Kidney (tissue), 14 donors: ENCODE data around the gene ZIM2. TPM values are rescaled to one million over a fixed set of nuclear protein-coding genes. Genes with fewer than 3 reads are reported as not detected.

Source experiments
- DNase-seq, 5 donors: peaks; one replicate each; pipeline ENCODE4 v3.0.0-alpha.2; 2013 to 2020
- FAIRE-seq: peaks from 2 replicates; lab custom pipeline; 2012; peaks lifted over from hg19 to GRCh38; lab: Jason Lieb, UNC
- H3K27ac ChIP-seq, 2 donors: one replicate each; pipeline ENCODE4 v1.7.0; 2013; ENCODE audit warnings: low read depth in 2 of 2, low read length in 2 of 2, inconsistent platforms in 1 of 2
- H3K27me3 ChIP-seq: one replicate; pipeline ENCODE4 v1.7.1; 2013; ENCODE audit warnings: low read length, inconsistent platforms; ENCODE audit not compliant: control insufficient read depth, insufficient read depth
- H3K36me3 ChIP-seq, 3 donors: one replicate each; pipeline versions ENCODE4 v1.7.0 to v1.7.1; 2013; ENCODE audit warnings: low read length in 3 of 3, control low read depth in 1 of 3, inconsistent platforms in 1 of 3; ENCODE audit not compliant: insufficient read depth in 3 of 3, control insufficient read depth in 2 of 3
- H3K4me1 ChIP-seq, 3 donors: one replicate each; pipeline versions ENCODE4 v1.7.0 to v1.7.1; 2013; ENCODE audit warnings: low read length in 3 of 3, inconsistent platforms in 1 of 3, low read depth in 1 of 3; ENCODE audit not compliant: control insufficient read depth in 2 of 3, insufficient read depth in 2 of 3
- H3K4me3 ChIP-seq, 3 donors: one replicate each; pipeline versions ENCODE4 v1.7.0 to v1.8.1; 2013; ENCODE audit warnings: low read length in 3 of 3, control low read depth in 1 of 3, inconsistent platforms in 1 of 3
- H3K9ac ChIP-seq, 3 donors: one replicate each; pipeline versions ENCODE4 v1.7.0 to v1.7.1; 2013; ENCODE audit warnings: low read length in 3 of 3, control low read depth in 1 of 3, inconsistent platforms in 1 of 3
- H3K9me3 ChIP-seq, 3 donors: one replicate each; pipeline versions ENCODE4 v1.7.0 to v1.7.1; 2013; ENCODE audit warnings: low read length in 3 of 3, control low read depth in 1 of 3, inconsistent platforms in 1 of 3; ENCODE audit not compliant: control insufficient read depth in 2 of 3, insufficient read depth in 1 of 3
- intact Hi-C: fragments of 100-400 bp; cut with DNase I; formaldehyde crosslinking; loops from one replicate; pipeline ENCODE4 v1.11.1; 2022
- polyA plus RNA-seq: library from polyadenylated mRNA; stranded (reverse); fragments of 350-450 nt; fragmentation: Illumina TruSeq; extraction: RNeasy Lipid Tissue Mini Kit (QIAGEN cat#74804); gene quantifications from one replicate; pipeline ENCODE4 v1.2.3, GENCODE V29; 2014; ENCODE audit warnings: low read depth, low replicate concordance; ENCODE audit not compliant: insufficient read depth
- total RNA-seq: library from RNA; stranded (reverse); fragmentation: NEBNext Ultra II Directional; extraction: Animal tissue kit (Norgen Biotek cat#: 25700); gene quantifications from one replicate; pipeline ENCODE4 v1.2.1, GENCODE V29; 2021
- TF ChIP-seq, protein P1 (sequence below): IDR thresholded peaks from 3 replicates; pipeline ENCODE4 v1.5.1; 2012; ENCODE audit warnings: mild to moderate bottlenecking, moderate library complexity, borderline replicate concordance; ENCODE audit not compliant: insufficient read depth; ENCODE audit errors: extremely low read depth
- donor health status: control.
- donor health status: control.
- donor health status: control.
- donor health status: control.
- donor health status: control.
- donor health status: DM: yes; HTN: yes; CAD: no.
- donor health status: Normal renal cell carcinoma (clear cell type).

Gene ZIM2
- total and polyA plus RNA-seq, 2 donors from 2014 or later, result 0.47 TPM; not detected in 1

- DNase-seq (no peak), FAIRE-seq (no peak)
- Histone ChIP-seq H3K4me3 (no peak overlapping the region), H3K4me1 (no peaks in the 10 kb centered on the region), H3K27ac (no peak overlapping the region), H3K9me3 (no peaks in the 10 kb centered on the region), H3K27me3 (no peaks in the 10 kb centered on the region), H3K36me3 (peaks cover 0 to under 1% (median 0%) of the 10 kb centered on the region in 3 donors), H3K9ac (no peak overlapping the region)
- TF ChIP-seq, protein P1, sequence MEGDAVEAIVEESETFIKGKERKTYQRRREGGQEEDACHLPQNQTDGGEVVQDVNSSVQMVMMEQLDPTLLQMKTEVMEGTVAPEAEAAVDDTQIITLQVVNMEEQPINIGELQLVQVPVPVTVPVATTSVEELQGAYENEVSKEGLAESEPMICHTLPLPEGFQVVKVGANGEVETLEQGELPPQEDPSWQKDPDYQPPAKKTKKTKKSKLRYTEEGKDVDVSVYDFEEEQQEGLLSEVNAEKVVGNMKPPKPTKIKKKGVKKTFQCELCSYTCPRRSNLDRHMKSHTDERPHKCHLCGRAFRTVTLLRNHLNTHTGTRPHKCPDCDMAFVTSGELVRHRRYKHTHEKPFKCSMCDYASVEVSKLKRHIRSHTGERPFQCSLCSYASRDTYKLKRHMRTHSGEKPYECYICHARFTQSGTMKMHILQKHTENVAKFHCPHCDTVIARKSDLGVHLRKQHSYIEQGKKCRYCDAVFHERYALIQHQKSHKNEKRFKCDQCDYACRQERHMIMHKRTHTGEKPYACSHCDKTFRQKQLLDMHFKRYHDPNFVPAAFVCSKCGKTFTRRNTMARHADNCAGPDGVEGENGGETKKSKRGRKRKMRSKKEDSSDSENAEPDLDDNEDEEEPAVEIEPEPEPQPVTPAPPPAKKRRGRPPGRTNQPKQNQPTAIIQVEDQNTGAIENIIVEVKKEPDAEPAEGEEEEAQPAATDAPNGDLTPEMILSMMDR, result no peak
- intact Hi-C loops, result no loop called here
Measured at GRCh38 chr19:56829596-56829995, 10.9 kb downstream of the ZIM2 start.

- peaks cover 0 to 8% (median 0%) of the 10 kb centered on the region in 3 donors for H3K36me3 ChIP-seq
- H3K9ac ChIP-seq, result no peak overlapping the region
- H3K9me3 ChIP-seq, result no peaks in the 10 kb centered on the region
- H3K4me3 ChIP-seq, result no peak overlapping the region
- TF ChIP-seq, protein P1, result no peak
- no peaks in the 10 kb centered on the region for H3K27me3 ChIP-seq
- H3K27ac ChIP-seq, result no peak overlapping the region
- intact Hi-C loops, result no loop called here
- no peaks in the 10 kb centered on the region for H3K4me1 ChIP-seq
- FAIRE-seq (no peak), DNase-seq (no peak)
Measured at GRCh38 chr19:56827708-56828107, 12.8 kb downstream of the ZIM2 start.

- intact Hi-C loops, result no loop called here
- peaks cover 0 to 8% (median 3%) of the 10 kb centered on the region in 3 donors for H3K36me3 ChIP-seq
- DNase-seq, result no peak
- no peak overlapping the region for H3K9ac ChIP-seq
- H3K4me3 ChIP-seq, result no peak overlapping the region
- H3K4me1 ChIP-seq, result no peaks in the 10 kb centered on the region
- no peaks in the 10 kb centered on the region for H3K27me3 ChIP-seq
- TF ChIP-seq, protein P1, result no peak
- H3K27ac ChIP-seq, result no peak overlapping the region
- H3K9me3 ChIP-seq, result no peaks in the 10 kb centered on the region
- no peak for FAIRE-seq
Measured at GRCh38 chr19:56823956-56824355, 16.6 kb downstream of the ZIM2 start.

DNA sequence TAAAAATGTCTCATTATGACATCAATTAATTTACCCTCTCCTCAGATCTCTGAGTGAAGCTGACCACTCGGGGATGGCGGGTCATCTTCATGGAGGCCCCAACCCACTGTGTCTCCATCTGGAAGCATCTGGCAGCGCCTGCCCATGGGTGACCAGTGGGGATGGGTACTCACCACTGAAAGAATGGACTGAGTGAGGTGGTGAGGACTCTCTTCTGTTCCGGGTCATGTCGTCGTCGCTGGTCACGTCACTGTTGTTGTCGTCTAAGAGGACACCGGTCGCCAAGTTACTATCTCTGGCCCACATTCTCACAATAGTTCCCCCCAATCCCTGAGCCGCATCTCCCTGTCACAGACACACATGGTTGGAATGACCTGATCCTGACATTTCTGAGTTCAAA is 17.1 kb downstream of the ZIM2 start:
- H3K9ac ChIP-seq, result no peak overlapping the region
- H3K4me3 ChIP-seq, result no peak overlapping the region
- no peaks in the 10 kb centered on the region for H3K27me3 ChIP-seq
- H3K4me1 ChIP-seq, result no peaks in the 10 kb centered on the region
- DNase-seq, result no peak
- TF ChIP-seq, protein P1, result no peak
- no peak overlapping the region for H3K27ac ChIP-seq
- intact Hi-C loops, result no loop called here
- H3K36me3 ChIP-seq, result peaks cover 0 to 8% (median 3%) of the 10 kb centered on the region in 3 donors
- H3K9me3 ChIP-seq, result no peaks in the 10 kb centered on the region
- FAIRE-seq, result no peak
